Effector memory CD4-positive, alpha-beta T cell (primary cell): ENCODE results near the gene GLRB.

ENCODE experiments used
- DNase-seq, 3 donors: peaks; one replicate each; pipeline ENCODE4 v3.0.0-alpha.2; 2020
- H3K27ac ChIP-seq: 2 replicates; pipeline ENCODE4 v1.7.0; 2013; ENCODE audit warnings: mild to moderate bottlenecking, low read length, moderate library complexity; ENCODE audit not compliant: insufficient read depth, poor library complexity, severe bottlenecking
- H3K27me3 ChIP-seq: replicated peaks from 2 replicates; pipeline ENCODE4 v1.7.0; 2013; ENCODE audit warnings: mild to moderate bottlenecking, low read length; ENCODE audit not compliant: insufficient read depth, control insufficient read depth, poor library complexity, severe bottlenecking
- H3K36me3 ChIP-seq: 2 replicates; pipeline ENCODE4 v1.7.0; 2013; ENCODE audit warnings: mild to moderate bottlenecking, low read length, moderate library complexity; ENCODE audit not compliant: control insufficient read depth, insufficient read depth
- H3K4me1 ChIP-seq: 2 replicates; pipeline ENCODE4 v1.7.0; 2013; ENCODE audit warnings: low read length, mild to moderate bottlenecking; ENCODE audit not compliant: control insufficient read depth, insufficient read depth, poor library complexity, severe bottlenecking
- H3K4me3 ChIP-seq: 2 replicates; pipeline ENCODE4 v1.7.0; 2013; ENCODE audit warnings: low read length, low read depth, mild to moderate bottlenecking; ENCODE audit not compliant: insufficient read depth, poor library complexity, severe bottlenecking
- H3K9me3 ChIP-seq: 2 replicates; pipeline ENCODE4 v1.7.0; 2013; ENCODE audit warnings: mild to moderate bottlenecking, low read length, moderate library complexity; ENCODE audit not compliant: control insufficient read depth

GLRB gene

DNA sequence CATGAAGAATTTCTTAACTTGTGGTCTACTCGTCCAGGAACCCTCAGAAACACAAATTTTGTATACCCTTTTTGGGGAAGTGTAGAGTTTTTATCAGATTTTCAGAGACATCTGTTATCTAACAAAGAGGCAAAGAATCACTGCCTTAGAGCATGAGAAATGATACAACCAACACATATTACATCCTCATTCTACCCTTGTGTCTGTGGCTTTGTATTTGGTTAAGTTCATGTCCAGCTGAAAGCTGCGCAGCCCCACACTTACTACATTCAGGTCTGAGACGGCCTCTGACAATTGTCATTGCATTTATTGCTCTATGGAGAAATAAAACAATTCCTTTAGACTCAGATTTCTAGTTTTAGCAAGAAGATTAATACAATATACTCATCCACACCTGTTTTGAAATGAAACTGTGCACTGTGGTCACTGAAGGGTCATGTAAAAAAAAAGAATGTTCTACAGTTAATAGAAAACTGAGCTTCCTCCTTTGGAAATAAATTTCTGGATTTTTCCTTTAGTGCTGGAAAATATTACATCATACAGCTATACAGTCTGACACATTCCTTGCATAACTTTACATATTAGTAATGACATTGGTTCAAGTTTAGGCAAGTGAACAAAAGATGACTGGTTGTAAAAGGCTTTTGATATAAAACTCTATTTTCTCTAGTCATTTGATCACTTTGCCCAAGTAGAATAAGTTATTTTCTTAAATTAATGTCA, 39.8 kb downstream of the GLRB start:
- DNase-seq = no peak

DNA sequence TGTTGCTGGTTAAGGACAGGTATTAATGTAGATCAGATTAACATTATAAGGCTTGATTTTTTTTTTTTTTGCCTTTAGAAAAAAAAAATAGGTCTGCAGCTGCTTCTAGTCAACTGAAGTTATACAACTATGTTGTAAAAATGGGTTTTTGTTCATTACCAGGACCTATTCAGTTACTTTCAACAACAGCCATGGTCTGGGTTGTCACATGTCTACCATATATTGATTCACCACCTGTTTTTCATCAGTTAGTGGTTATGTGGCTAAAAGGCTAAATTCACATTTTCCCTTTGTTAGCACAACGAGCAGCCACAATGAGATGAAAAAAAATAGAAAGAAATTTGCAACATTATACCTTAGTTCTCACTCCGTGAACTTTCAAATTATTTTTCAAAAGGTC, 45.5 kb downstream of the GLRB start:
- no peaks in the 10 kb centered on the region for H3K9me3 ChIP-seq
- H3K27me3 ChIP-seq = no peaks in the 10 kb centered on the region
- H3K4me1 ChIP-seq = no peaks in the 10 kb centered on the region
- no peaks in the 10 kb centered on the region for H3K36me3 ChIP-seq
- no peak overlapping the region for H3K4me3 ChIP-seq
- DNase-seq = no peak
- H3K27ac ChIP-seq = no peak overlapping the region

More for the DNA sequence above, 39.8 kb downstream of the GLRB start:
- Histone ChIP-seq H3K4me1 (no peaks in the 10 kb centered on the region), H3K27ac (no peak overlapping the region), H3K36me3 (no peaks in the 10 kb centered on the region), H3K4me3 (no peak overlapping the region), H3K9me3 (no peaks in the 10 kb centered on the region), H3K27me3 (no peaks in the 10 kb centered on the region)

DNA sequence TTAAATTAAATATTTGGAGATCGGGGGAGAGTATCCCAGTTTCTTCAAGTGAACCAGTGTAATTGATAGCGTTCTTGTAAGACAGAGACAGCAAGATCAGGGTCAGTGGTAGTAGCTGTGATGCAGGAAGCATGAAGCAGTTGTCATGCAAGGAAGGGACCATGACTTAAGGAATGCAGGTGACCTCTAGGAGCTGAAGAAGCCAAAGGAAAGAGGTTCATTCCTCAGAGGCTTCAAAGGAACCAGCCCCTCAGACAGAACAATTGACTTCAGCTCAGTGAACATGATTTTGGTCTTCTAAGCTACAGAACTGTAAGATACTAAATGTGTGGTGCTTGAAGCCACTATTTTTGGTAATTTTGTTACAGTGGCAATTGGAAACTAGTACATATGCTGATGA, 51.6 kb downstream of the GLRB start:
- H3K27ac ChIP-seq = no peak overlapping the region
- H3K4me3 ChIP-seq = no peak overlapping the region
- H3K4me1 ChIP-seq = no peaks in the 10 kb centered on the region
- no peaks in the 10 kb centered on the region for H3K9me3 ChIP-seq
- DNase-seq = no peak
- H3K27me3 ChIP-seq = no peaks in the 10 kb centered on the region
- no peaks in the 10 kb centered on the region for H3K36me3 ChIP-seq

DNA sequence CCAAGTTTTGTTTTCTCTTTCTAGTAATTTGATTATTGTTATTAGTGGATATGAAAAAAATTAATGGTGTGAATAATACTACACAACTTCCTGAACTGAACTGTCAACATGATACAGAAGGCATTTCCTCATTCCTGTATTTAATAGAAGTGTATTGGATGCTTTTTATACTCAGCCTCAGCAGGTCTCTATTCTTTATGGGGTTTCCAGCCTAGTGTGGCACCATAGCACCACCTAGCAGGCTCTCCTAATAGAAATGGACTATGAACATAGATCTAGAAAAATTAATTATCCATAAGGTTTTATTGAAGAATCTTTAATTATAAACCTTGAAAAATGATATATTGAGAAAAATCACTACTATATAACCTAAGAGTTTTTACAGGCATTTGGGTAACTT, 52.4 kb downstream of the GLRB start:
- Histone ChIP-seq H3K27me3 (no peaks in the 10 kb centered on the region), H3K4me3 (no peak overlapping the region), H3K9me3 (no peaks in the 10 kb centered on the region), H3K4me1 (no peaks in the 10 kb centered on the region), H3K36me3 (no peaks in the 10 kb centered on the region), H3K27ac (no peak overlapping the region)
- DNase-seq = no peak

DNA sequence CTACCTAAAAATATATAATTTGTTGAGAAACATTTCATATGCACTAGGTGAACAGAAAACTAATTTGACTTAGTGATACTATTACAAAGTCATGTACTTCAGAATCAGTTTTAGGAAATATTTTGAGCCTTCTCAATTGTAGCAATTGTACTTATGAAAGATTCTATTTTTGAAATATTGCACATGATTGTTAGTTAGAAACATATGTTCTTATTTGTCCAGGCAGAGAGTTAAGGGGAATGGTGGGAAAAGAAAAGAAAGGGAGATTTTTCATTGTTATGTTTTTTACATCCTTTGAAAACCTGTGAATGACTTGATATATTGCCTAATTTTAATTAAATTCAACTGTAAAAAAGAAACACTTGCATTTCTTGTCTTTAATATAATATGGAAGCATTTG, 66.0 kb downstream of the GLRB start:
- Histone ChIP-seq H3K27ac (no peak overlapping the region), H3K9me3 (no peaks in the 10 kb centered on the region), H3K36me3 (no peaks in the 10 kb centered on the region), H3K27me3 (no peaks in the 10 kb centered on the region), H3K4me3 (no peak overlapping the region), H3K4me1 (no peaks in the 10 kb centered on the region)
- no peak for DNase-seq

DNA sequence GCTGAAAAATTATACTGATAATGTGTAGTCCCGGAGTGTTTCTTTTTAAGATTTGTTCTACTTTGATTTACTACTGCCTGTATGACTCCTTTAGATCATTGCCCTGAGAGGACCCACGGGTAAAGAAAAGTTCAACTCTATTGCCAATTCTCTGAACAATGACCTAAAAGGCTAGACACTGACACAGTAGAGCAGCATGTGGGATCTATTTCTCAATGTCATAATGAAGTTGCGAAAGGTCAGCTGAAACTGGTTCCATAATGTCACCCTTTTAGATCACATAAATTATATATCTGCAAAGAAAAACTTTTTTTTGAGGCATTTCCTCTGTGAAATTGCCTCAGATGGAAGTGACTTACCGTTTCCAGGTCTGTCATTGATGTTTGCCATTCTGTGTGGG, 67.4 kb downstream of the GLRB start:
- no peaks in the 10 kb centered on the region for H3K4me1 ChIP-seq

DNA sequence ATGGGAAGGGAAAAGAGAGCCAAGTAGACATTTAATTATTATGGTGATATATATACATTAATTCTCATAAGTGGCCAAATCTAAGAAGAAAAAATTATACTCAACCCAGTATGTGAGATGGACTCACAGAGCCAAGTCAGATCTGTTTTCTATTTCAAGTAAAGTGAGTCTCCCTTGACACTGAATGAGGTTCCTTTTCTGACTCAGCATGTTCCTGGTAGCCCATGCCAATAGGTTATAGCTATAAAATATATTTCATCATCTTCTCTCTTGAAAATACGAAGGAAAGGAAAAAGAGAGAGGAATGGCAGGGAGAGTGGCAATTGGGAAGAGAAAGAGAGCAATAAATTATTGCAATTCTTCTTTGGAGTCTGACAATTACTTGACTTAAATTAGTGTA, 75.8 kb downstream of the GLRB start:
- Histone ChIP-seq H3K4me3 (no peak overlapping the region), H3K36me3 (no peaks in the 10 kb centered on the region), H3K27ac (no peak overlapping the region), H3K4me1 (no peaks in the 10 kb centered on the region), H3K9me3 (no peaks in the 10 kb centered on the region), H3K27me3 (no peaks in the 10 kb centered on the region)
- no peak for DNase-seq

More for the DNA sequence above, 67.4 kb downstream of the GLRB start:
- no peak overlapping the region for H3K4me3 ChIP-seq
- H3K27me3 ChIP-seq = no peaks in the 10 kb centered on the region
- H3K36me3 ChIP-seq = no peaks in the 10 kb centered on the region
- DNase-seq = no peak
- H3K27ac ChIP-seq = no peak overlapping the region
- no peaks in the 10 kb centered on the region for H3K9me3 ChIP-seq

DNA sequence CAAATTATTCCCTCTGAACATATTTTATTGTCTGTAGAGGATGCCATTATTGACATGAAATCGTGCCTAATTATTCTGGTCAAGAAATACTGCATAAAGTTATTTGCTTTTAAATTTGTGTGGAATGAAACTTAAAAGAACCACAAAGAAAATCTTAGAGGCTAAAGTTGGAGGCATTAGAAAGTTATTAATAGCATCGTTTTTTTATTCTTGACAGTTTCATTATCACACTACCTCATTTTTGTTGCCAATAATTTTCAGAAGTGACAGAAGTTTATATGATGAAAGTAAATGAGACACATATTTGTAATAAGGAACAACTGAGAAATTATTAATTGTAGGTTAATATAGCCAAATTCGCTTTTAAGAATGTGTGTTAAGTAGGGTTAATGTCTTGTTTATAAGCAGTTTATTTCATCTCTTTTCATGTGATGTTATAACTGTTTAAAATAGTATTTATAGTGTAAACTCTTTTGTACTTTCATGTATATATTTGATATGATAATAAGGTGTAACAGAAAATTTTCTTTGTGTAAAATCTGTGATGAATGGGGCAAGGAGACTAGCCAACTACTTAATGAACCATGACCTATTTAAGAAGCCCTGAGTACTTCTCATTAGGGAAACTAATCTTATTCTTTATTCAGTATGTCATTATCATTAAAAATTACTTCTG, 90.1 kb downstream of the GLRB start:
- no peaks in the 10 kb centered on the region for H3K36me3 ChIP-seq
- no peak for DNase-seq
- H3K4me1 ChIP-seq = no peaks in the 10 kb centered on the region
- H3K27ac ChIP-seq = no peak overlapping the region
- no peak overlapping the region for H3K4me3 ChIP-seq
- H3K9me3 ChIP-seq = no peaks in the 10 kb centered on the region
- H3K27me3 ChIP-seq = no peaks in the 10 kb centered on the region

DNA sequence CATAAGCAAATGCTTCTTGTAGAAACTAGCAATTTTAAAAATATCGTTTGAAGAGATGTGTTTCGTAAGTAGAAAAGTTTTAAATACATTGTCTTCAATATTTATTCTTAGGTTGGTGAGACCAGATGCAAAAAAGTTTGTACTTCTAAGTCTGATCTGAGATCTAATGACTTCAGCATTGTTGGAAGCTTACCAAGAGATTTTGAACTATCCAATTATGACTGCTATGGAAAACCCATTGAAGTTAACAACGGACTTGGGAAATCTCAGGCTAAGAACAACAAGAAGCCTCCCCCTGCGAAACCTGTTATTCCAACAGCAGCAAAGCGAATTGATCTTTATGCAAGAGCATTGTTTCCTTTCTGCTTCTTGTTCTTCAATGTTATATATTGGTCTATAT, 94.4 kb downstream of the GLRB start:
- DNase-seq = no peak
- H3K4me3 ChIP-seq = no peak overlapping the region
- no peaks in the 10 kb centered on the region for H3K27me3 ChIP-seq
- H3K9me3 ChIP-seq = no peaks in the 10 kb centered on the region
- no peaks in the 10 kb centered on the region for H3K4me1 ChIP-seq
- no peaks in the 10 kb centered on the region for H3K36me3 ChIP-seq
- no peak overlapping the region for H3K27ac ChIP-seq

DNA sequence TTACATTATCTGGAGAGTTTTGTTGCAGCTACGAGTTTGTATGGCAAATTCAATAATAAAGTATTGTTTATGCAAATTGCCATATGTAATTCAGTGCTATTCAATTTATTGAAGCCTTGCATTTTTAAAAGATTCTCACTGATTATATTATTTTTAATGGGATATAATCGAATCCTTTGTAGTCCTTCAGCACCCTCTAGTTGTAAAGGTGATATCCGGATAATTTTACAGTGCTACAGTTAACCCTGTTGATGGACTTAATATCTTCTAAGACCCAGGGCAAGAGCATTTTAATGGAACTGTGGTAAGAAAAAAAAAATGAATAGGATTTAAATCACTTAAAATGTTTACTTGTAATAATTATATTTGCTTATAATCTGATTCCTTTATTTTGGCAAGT, 96.1 kb downstream of the GLRB start:
- no peaks in the 10 kb centered on the region for H3K4me1 ChIP-seq
- H3K9me3 ChIP-seq = no peaks in the 10 kb centered on the region
- H3K27me3 ChIP-seq = no peaks in the 10 kb centered on the region
- no peak overlapping the region for H3K27ac ChIP-seq
- no peaks in the 10 kb centered on the region for H3K36me3 ChIP-seq
- no peak overlapping the region for H3K4me3 ChIP-seq
- DNase-seq = no peak
